BLaER1 (cell line): ENCODE data around the gene KIAA1217.

Experiments
- H3K27ac ChIP-seq: shearing (Covaris generic); formaldehyde crosslinking; 2 replicates; pipeline ENCODE4 v1.8.1; 2022
- H3K27me3 ChIP-seq: shearing (Covaris generic); formaldehyde crosslinking; 2 replicates; pipeline ENCODE4 v1.8.1; 2022
- H3K36me3 ChIP-seq: shearing (Covaris generic); formaldehyde crosslinking; 2 replicates; pipeline ENCODE4 v1.8.1; 2022
- H3K4me1 ChIP-seq: shearing (Covaris generic); formaldehyde crosslinking; 2 replicates; pipeline ENCODE4 v1.8.1; 2022
- H3K4me2 ChIP-seq: shearing (Covaris generic); formaldehyde crosslinking; 2 replicates; pipeline ENCODE4 v1.8.1; 2022
- H3K4me3 ChIP-seq: shearing (Covaris generic); formaldehyde crosslinking; 2 replicates; pipeline ENCODE4 v1.8.1; 2022
- H3K9ac ChIP-seq: shearing (Covaris generic); formaldehyde crosslinking; 2 replicates; pipeline ENCODE4 v1.8.1; 2022
- H3K9me3 ChIP-seq: shearing (Covaris generic); formaldehyde crosslinking; 2 replicates; pipeline ENCODE4 v1.8.1; 2022
- H4K20me1 ChIP-seq: shearing (Covaris generic); formaldehyde crosslinking; 2 replicates; pipeline ENCODE4 v1.8.1; 2022
- Cebpa-rat ChIP-seq: shearing (Covaris generic); IDR thresholded peaks from 2 replicates; pipeline ENCODE4 v1.8.1; 2022

KIAA1217 gene

GRCh38 chr10:24305551-24306506 is 96.9 kb downstream of the KIAA1217 start:
- TF ChIP-seq Cebpa-rat = no peak
- no peaks in the 10 kb centered on the region for H4K20me1 ChIP-seq
- H3K4me1 ChIP-seq = no peaks in the 10 kb centered on the region
- no peak overlapping the region for H3K4me2 ChIP-seq
- no peaks in the 10 kb centered on the region for H3K9me3 ChIP-seq
- no peaks in the 10 kb centered on the region for H3K27me3 ChIP-seq
- no peaks in the 10 kb centered on the region for H3K36me3 ChIP-seq
- no peak overlapping the region for H3K4me3 ChIP-seq
- no peak overlapping the region for H3K27ac ChIP-seq
- H3K9ac ChIP-seq = no peak overlapping the region

- H3K36me3 ChIP-seq = no peaks in the 10 kb centered on the region
- H3K4me2 ChIP-seq = no peak overlapping the region
- no peak for TF ChIP-seq Cebpa-rat
- no peak overlapping the region for H3K4me3 ChIP-seq
- H3K9ac ChIP-seq = no peak overlapping the region
- H3K27me3 ChIP-seq = no peaks in the 10 kb centered on the region
- H3K4me1 ChIP-seq = no peaks in the 10 kb centered on the region
- no peak overlapping the region for H3K27ac ChIP-seq
- no peaks in the 10 kb centered on the region for H4K20me1 ChIP-seq
- H3K9me3 ChIP-seq = no peaks in the 10 kb centered on the region
Observed at GRCh38 chr10:24306507-24306875, 97.6 kb downstream of the KIAA1217 start.

GRCh38 chr10:24307116-24307515 is 98.2 kb downstream of the KIAA1217 start:
- Histone ChIP-seq H3K4me3 (no peak overlapping the region), H3K27ac (no peak overlapping the region), H3K27me3 (no peaks in the 10 kb centered on the region), H3K9me3 (no peaks in the 10 kb centered on the region), H4K20me1 (no peaks in the 10 kb centered on the region), H3K4me2 (no peak overlapping the region), H3K36me3 (no peaks in the 10 kb centered on the region), H3K9ac (no peak overlapping the region), H3K4me1 (no peaks in the 10 kb centered on the region)
- no peak for TF ChIP-seq Cebpa-rat

GRCh38 chr10:24307696-24308485 is 99.0 kb downstream of the KIAA1217 start:
- Histone ChIP-seq H4K20me1 (no peaks in the 10 kb centered on the region), H3K4me3 (no peak overlapping the region), H3K9me3 (no peaks in the 10 kb centered on the region), H3K27ac (no peak overlapping the region), H3K4me1 (no peaks in the 10 kb centered on the region), H3K4me2 (no peak overlapping the region), H3K9ac (no peak overlapping the region), H3K36me3 (no peaks in the 10 kb centered on the region), H3K27me3 (no peaks in the 10 kb centered on the region)
- TF ChIP-seq Cebpa-rat = no peak

GRCh38 chr10:24310104-24310503 is 101.2 kb downstream of the KIAA1217 start:
- TF ChIP-seq Cebpa-rat = no peak
- no peak overlapping the region for H3K4me2 ChIP-seq
- no peaks in the 10 kb centered on the region for H3K4me1 ChIP-seq
- H3K27me3 ChIP-seq = no peaks in the 10 kb centered on the region
- H3K9me3 ChIP-seq = no peaks in the 10 kb centered on the region
- no peak overlapping the region for H3K9ac ChIP-seq
- no peak overlapping the region for H3K27ac ChIP-seq
- H3K36me3 ChIP-seq = no peaks in the 10 kb centered on the region
- no peaks in the 10 kb centered on the region for H4K20me1 ChIP-seq
- no peak overlapping the region for H3K4me3 ChIP-seq

GRCh38 chr10:24311888-24312287 is 103.0 kb downstream of the KIAA1217 start:
- no peak overlapping the region for H3K9ac ChIP-seq
- no peak overlapping the region for H3K27ac ChIP-seq

GRCh38 chr10:24313283-24313682 is 104.3 kb downstream of the KIAA1217 start:
- Histone ChIP-seq H3K4me2 (no peak overlapping the region), H3K27me3 (no peaks in the 10 kb centered on the region), H3K9me3 (no peaks in the 10 kb centered on the region), H3K9ac (no peak overlapping the region), H3K4me3 (no peak overlapping the region), H3K4me1 (no peaks in the 10 kb centered on the region), H3K27ac (no peak overlapping the region), H3K36me3 (no peaks in the 10 kb centered on the region), H4K20me1 (no peaks in the 10 kb centered on the region)
- TF ChIP-seq Cebpa-rat = no peak

More at GRCh38 chr10:24311888-24312287, 103.0 kb downstream of the KIAA1217 start:
- H3K4me1 ChIP-seq = no peaks in the 10 kb centered on the region
- no peaks in the 10 kb centered on the region for H3K36me3 ChIP-seq
- H3K4me3 ChIP-seq = no peak overlapping the region
- TF ChIP-seq Cebpa-rat = no peak
- no peaks in the 10 kb centered on the region for H4K20me1 ChIP-seq
- H3K27me3 ChIP-seq = no peaks in the 10 kb centered on the region
- no peaks in the 10 kb centered on the region for H3K9me3 ChIP-seq
- no peak overlapping the region for H3K4me2 ChIP-seq

- Histone ChIP-seq H3K27me3 (no peaks in the 10 kb centered on the region), H3K27ac (no peak overlapping the region), H3K36me3 (no peaks in the 10 kb centered on the region), H3K9ac (no peak overlapping the region), H4K20me1 (no peaks in the 10 kb centered on the region), H3K4me2 (no peak overlapping the region), H3K4me3 (no peak overlapping the region), H3K4me1 (no peaks in the 10 kb centered on the region), H3K9me3 (no peaks in the 10 kb centered on the region)
- TF ChIP-seq Cebpa-rat = no peak
Observed at GRCh38 chr10:24315211-24315610, 106.3 kb downstream of the KIAA1217 start.

- H3K27ac ChIP-seq = no peak overlapping the region
- no peak overlapping the region for H3K4me3 ChIP-seq
- no peaks in the 10 kb centered on the region for H3K27me3 ChIP-seq
- no peak overlapping the region for H3K4me2 ChIP-seq
- H3K9me3 ChIP-seq = no peaks in the 10 kb centered on the region
- no peaks in the 10 kb centered on the region for H3K36me3 ChIP-seq
- peaks cover 9% of the 10 kb centered on the region; the same call in 1 of the 2 replicates for H3K4me1 ChIP-seq
- no peak overlapping the region for H3K9ac ChIP-seq
- no peaks in the 10 kb centered on the region for H4K20me1 ChIP-seq
- TF ChIP-seq Cebpa-rat = no peak
Observed at GRCh38 chr10:24318517-24318916, 109.6 kb downstream of the KIAA1217 start.

- no peaks in the 10 kb centered on the region for H3K27me3 ChIP-seq
Observed at GRCh38 chr10:24320373-24320772, 111.4 kb downstream of the KIAA1217 start.

More at GRCh38 chr10:24320373-24320772, 111.4 kb downstream of the KIAA1217 start:
- H3K9me3 ChIP-seq = 0 out of 2 replicates have a peak, but pooled peaks cover 3% of the 10 kb centered on the region
- no peak overlapping the region for H3K27ac ChIP-seq
- no peak overlapping the region for H3K4me3 ChIP-seq
- no peaks in the 10 kb centered on the region for H4K20me1 ChIP-seq
- no peak overlapping the region for H3K9ac ChIP-seq
- no peak for TF ChIP-seq Cebpa-rat
- H3K4me1 ChIP-seq = peaks cover 9% of the 10 kb centered on the region; the same call in 1 of the 2 replicates
- H3K36me3 ChIP-seq = no peaks in the 10 kb centered on the region
- no peak overlapping the region for H3K4me2 ChIP-seq
